Measurements from ENCODE around the gene ARHGAP6.

GRCh38 chrX:11319806-11320520 lies 345.8 kb downstream of the ARHGAP6 start:
- TF ChIP-seq CTCF (IDR thresholded peaks at IDR 0.05) (no peak), POLR2A (IDR thresholded peaks at IDR 0.05) (no peak)

All from lower leg skin (tissue), 3 donors.